ENCODE measurements around the gene CLMP. TPM values are rescaled to one million over a fixed set of nuclear protein-coding genes. Genes with fewer than 3 reads are reported as not detected.
"Not testable (repeated sequence)": the region's sequence is repeated elsewhere in the genome, so short reads cannot be mapped to it uniquely, and the experiment has no call there.

CLMP gene
- polyA plus RNA-seq, 2 donors, result 2.9 to 4.2 TPM

DNA sequence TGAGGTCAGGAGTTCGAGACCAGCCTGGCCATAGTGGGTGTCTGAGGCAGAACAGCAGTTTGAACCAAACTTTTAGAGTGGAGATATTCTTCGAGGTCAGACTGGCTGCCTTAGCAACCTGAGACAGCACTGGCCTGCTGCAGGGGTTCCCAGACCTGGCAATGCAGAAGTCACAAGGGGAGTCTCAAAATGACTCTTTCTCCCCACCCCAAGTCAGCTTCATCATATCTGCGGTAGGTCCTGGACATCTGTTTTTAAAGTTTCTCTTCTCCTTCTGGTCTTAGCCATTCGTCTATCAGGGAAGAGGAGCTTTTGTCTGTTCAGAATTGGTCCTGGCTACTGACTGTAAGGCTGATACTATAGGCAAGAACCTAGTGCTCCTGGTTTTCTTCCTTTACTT lies 14.5 kb upstream of the CLMP start:
- Histone ChIP-seq H3K4me3 (ENCODE audit: low read depth in 1 of 2, low read length in 2 of 2) (no peak overlapping the region), H3K27ac (ENCODE audit: low read depth in 2 of 2, low read length in 1 of 2) (no peak overlapping the region), H3K4me1 (ENCODE audit: control insufficient read depth in 2 of 2, insufficient read depth in 2 of 2, low read length in 1 of 2) (peaks cover 0 to 5% of the 10 kb centered on the region in 2 donors), H3K9me3 (ENCODE audit: control insufficient read depth in 2 of 2, insufficient read depth in 1 of 2, low read depth in 1 of 2, low read length in 1 of 2) (no peaks in the 10 kb centered on the region), H3K27me3 (ENCODE audit: control insufficient read depth in 1 of 2, insufficient read depth in 2 of 2, low read length in 2 of 2) (no peaks in the 10 kb centered on the region), H3K36me3 (ENCODE audit: control insufficient read depth in 2 of 2, insufficient read depth in 2 of 2, low read length in 1 of 2) (no peaks in the 10 kb centered on the region)
- 82 to 87% methylated on average over 4 of the region's 4 CpGs for WGBS, 2 donors

DNA sequence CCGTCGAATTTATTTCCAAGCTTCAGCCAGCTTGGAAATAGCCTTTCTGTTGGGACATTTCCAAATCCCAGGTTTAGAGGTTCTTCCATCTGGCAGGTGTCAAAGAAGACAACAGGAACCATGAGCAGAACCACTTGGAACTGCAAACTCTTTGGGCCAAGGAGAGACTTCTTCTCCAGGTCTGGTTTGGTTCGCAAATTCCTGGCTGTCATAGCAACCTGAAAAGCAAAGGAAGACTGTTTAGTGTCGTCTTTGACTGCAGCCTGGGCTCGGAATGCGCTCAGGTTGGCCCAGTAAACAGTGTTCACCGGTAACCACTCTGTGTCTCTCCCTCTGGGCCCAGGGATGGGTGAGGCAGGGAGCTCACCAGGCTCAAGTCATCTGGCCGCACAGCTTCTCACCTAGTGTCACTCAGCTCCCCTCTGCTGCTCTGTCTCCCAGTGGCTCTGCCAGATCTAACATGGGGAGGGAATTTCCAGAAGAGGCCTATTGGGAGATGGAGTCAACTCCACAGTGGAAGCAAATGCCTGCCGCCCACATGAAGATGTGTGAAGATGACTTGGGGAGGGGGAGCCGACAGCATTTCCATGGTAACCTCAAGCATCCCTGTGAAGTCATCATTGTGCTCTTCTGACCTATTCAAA lies 11.9 kb upstream of the CLMP start:
- H3K27me3 ChIP-seq (ENCODE audit: control insufficient read depth in 1 of 2, insufficient read depth in 2 of 2, low read length in 2 of 2), result no peaks in the 10 kb centered on the region
- peaks cover 0 to 8% of the 10 kb centered on the region in 2 donors for H3K4me1 ChIP-seq (ENCODE audit: control insufficient read depth in 2 of 2, insufficient read depth in 2 of 2, low read length in 1 of 2)
- no peaks in the 10 kb centered on the region for H3K9me3 ChIP-seq (ENCODE audit: control insufficient read depth in 2 of 2, insufficient read depth in 1 of 2, low read depth in 1 of 2, low read length in 1 of 2)
- no peaks in the 10 kb centered on the region for H3K36me3 ChIP-seq (ENCODE audit: control insufficient read depth in 2 of 2, insufficient read depth in 2 of 2, low read length in 1 of 2)
- no peak overlapping the region for H3K27ac ChIP-seq (ENCODE audit: low read depth in 2 of 2, low read length in 1 of 2)
- 49 to 54% methylated on average over 10 of the region's 10 CpGs for WGBS, 2 donors
- no peak overlapping the region for H3K4me3 ChIP-seq (ENCODE audit: low read depth in 1 of 2, low read length in 2 of 2)

DNA sequence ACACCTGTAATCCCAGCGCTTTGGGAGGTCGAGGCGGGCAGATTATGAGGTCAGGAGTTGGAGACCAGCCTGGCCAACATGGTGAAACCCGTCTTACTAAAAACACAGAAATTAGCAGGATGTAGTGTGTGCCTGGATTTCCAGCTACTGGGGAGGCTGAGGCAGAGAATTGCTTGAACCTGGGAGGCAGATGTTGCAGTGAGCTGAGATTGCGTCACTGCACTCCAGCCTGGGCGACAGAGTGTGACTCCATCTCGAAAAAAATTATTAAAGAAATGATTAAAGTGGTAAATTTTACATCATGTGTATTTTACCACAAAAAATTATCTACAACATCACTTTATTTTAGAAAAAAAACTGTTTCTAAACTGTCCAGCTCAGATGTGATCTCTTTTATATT lies 11.0 kb upstream of the CLMP start:
- H3K27ac ChIP-seq (ENCODE audit: low read depth in 2 of 2, low read length in 1 of 2); H3K36me3 ChIP-seq (ENCODE audit: control insufficient read depth in 2 of 2, insufficient read depth in 2 of 2, low read length in 1 of 2); H3K4me1 ChIP-seq (ENCODE audit: control insufficient read depth in 2 of 2, insufficient read depth in 2 of 2, low read length in 1 of 2); H3K27me3 ChIP-seq (ENCODE audit: control insufficient read depth in 1 of 2, insufficient read depth in 2 of 2, low read length in 2 of 2); H3K9me3 ChIP-seq (ENCODE audit: control insufficient read depth in 2 of 2, insufficient read depth in 1 of 2, low read depth in 1 of 2, low read length in 1 of 2); H3K4me3 ChIP-seq (ENCODE audit: low read depth in 1 of 2, low read length in 2 of 2): not testable (repeated sequence)
- 86 to 88% methylated on average over 7 of the region's 7 CpGs for WGBS, 2 donors

DNA sequence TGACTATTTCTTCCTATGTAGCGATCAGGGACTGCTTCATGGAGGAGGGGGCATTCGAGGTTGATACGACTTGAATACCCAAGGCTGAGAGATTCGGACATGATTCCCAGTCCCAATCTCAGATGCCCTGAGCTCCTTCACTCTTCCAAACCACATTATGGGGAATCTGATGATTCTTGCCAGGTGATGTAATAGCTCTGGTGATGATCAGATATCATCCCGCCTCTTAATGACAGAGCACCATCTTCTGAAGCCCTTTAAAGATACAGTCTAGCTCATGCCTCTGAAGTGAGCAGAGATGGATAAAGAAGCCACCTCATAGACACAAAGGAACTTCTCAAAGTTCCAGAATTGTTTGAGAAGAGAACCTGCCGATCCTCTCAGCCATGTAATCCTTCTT lies 8.9 kb upstream of the CLMP start:
- 86 to 87% methylated on average over 6 of the region's 6 CpGs for WGBS, 2 donors

DNA sequence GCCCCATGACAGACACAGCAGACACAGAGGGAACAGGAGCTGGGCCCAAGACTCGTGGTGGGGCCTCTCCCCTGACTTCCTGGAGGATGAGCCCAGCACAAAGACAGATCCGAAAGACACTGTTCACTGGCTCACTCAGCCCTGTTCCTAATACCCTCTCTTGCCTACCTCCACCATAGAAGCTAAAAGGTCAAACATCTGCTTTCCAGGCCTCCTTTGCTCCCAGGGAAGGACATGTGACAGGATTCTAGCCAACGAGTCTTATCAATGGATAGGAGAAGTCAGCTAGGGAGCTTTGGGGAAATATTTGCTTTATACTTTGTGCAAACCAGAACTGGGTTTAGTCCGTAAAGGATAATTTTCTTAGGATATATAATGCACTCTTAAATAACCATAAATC lies 8.4 kb upstream of the CLMP start:
- Histone ChIP-seq H3K27ac (ENCODE audit: low read depth in 2 of 2, low read length in 1 of 2) (peak overlapping the region in 1 of 2 donors; percentile 7), H3K4me3 (ENCODE audit: low read depth in 1 of 2, low read length in 2 of 2) (no peak overlapping the region), H3K9me3 (ENCODE audit: control insufficient read depth in 2 of 2, insufficient read depth in 1 of 2, low read depth in 1 of 2, low read length in 1 of 2) (no peaks in the 10 kb centered on the region), H3K27me3 (ENCODE audit: control insufficient read depth in 1 of 2, insufficient read depth in 2 of 2, low read length in 2 of 2) (no peaks in the 10 kb centered on the region), H3K4me1 (ENCODE audit: control insufficient read depth in 2 of 2, insufficient read depth in 2 of 2, low read length in 1 of 2) (peaks cover 0 to 2% of the 10 kb centered on the region in 2 donors), H3K36me3 (ENCODE audit: control insufficient read depth in 2 of 2, insufficient read depth in 2 of 2, low read length in 1 of 2) (no peaks in the 10 kb centered on the region)
- 65 to 66% methylated on average over 4 of the region's 4 CpGs for WGBS, 2 donors

More for the DNA sequence above, 8.9 kb upstream of the CLMP start:
- H3K4me1 ChIP-seq (ENCODE audit: control insufficient read depth in 2 of 2, insufficient read depth in 2 of 2, low read length in 1 of 2), result peaks cover 0 to 2% of the 10 kb centered on the region in 2 donors
- no peaks in the 10 kb centered on the region for H3K27me3 ChIP-seq (ENCODE audit: control insufficient read depth in 1 of 2, insufficient read depth in 2 of 2, low read length in 2 of 2)
- H3K36me3 ChIP-seq (ENCODE audit: control insufficient read depth in 2 of 2, insufficient read depth in 2 of 2, low read length in 1 of 2), result no peaks in the 10 kb centered on the region
- no peaks in the 10 kb centered on the region for H3K9me3 ChIP-seq (ENCODE audit: control insufficient read depth in 2 of 2, insufficient read depth in 1 of 2, low read depth in 1 of 2, low read length in 1 of 2)
- H3K27ac ChIP-seq (ENCODE audit: low read depth in 2 of 2, low read length in 1 of 2), result no peak overlapping the region
- no peak overlapping the region for H3K4me3 ChIP-seq (ENCODE audit: low read depth in 1 of 2, low read length in 2 of 2)

DNA sequence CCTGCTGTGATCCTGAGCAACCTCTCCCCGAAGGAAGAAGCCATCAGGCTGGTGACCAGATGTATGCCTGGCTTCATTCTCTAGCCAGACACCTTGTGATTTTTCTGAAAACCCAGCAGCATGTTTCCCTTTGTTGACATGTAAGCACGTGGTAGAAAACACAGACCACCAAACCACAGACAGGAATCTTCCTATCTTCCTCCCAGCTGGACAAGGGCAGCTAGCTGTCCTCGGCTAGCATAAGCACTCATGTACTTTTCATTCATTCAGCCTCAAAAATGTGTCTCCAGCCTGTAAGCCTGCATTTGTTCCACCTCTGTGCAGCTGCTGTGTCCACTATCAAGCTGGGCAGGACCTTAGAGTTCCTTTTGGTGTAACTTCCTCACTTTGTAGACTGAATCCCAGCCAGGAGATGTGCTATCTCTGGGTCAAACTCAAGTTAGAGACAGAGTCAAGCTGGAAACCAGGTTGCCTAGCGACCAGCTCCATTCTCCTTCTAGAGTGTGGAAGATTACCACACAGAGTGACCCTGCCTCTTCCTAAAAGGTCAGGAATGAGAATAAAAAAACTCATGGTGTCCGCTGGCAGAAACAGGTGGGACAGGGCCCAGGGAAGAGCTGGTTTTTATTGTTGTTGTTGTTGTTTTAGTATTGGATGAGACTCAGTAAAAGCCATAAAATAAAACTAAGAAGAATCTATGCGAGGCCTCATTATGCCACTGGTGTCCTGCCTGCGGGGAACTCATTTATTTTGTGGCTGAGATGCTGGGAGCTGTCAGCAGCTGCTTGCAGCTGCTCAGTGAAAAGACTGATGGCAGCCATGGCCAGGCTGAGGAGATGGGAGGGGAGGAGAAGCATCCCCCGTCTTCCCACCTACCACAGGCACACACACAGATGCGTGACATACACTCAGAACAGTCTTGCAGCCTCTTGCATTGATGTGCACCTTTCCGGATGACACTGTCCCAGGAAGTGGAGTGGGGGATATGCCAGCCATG lies 7.4 kb upstream of the CLMP start:
- H3K27me3 ChIP-seq (ENCODE audit: control insufficient read depth in 1 of 2, insufficient read depth in 2 of 2, low read length in 2 of 2), result no peaks in the 10 kb centered on the region
- H3K4me1 ChIP-seq (ENCODE audit: control insufficient read depth in 2 of 2, insufficient read depth in 2 of 2, low read length in 1 of 2), result peaks cover 0 to 2% of the 10 kb centered on the region in 2 donors
- H3K9me3 ChIP-seq (ENCODE audit: control insufficient read depth in 2 of 2, insufficient read depth in 1 of 2, low read depth in 1 of 2, low read length in 1 of 2), result no peaks in the 10 kb centered on the region
- H3K4me3 ChIP-seq (ENCODE audit: low read depth in 1 of 2, low read length in 2 of 2), result no peak overlapping the region
- H3K27ac ChIP-seq (ENCODE audit: low read depth in 2 of 2, low read length in 1 of 2), result no peak overlapping the region
- 60 to 64% methylated on average over 10 of the region's 10 CpGs for WGBS, 2 donors
- no peaks in the 10 kb centered on the region for H3K36me3 ChIP-seq (ENCODE audit: control insufficient read depth in 2 of 2, insufficient read depth in 2 of 2, low read length in 1 of 2)

DNA sequence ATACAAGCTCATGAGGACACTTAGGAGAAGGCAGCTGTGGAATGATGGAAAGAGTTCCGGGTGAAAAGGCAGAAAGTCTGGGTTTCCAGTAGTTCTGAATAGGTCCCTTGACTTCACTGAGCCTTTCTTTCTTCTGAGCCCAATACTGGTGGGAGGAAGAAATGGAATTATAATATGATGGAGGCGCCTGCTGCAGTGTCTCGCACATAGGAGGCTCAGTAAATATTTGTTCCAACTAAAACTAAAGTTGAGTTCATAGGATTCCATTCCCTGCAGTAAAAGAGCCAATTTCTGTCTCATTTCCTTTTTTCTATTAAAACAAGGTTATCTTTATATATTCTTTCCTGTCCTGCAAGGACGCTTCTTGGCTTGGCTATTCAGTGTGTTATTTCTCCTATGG lies 5.2 kb upstream of the CLMP start:
- H3K4me1 ChIP-seq (ENCODE audit: control insufficient read depth in 2 of 2, insufficient read depth in 2 of 2, low read length in 1 of 2), result peaks cover 0 to 12% of the 10 kb centered on the region in 2 donors
- no peaks in the 10 kb centered on the region for H3K36me3 ChIP-seq (ENCODE audit: control insufficient read depth in 2 of 2, insufficient read depth in 2 of 2, low read length in 1 of 2)
- H3K27me3 ChIP-seq (ENCODE audit: control insufficient read depth in 1 of 2, insufficient read depth in 2 of 2, low read length in 2 of 2), result no peaks in the 10 kb centered on the region
- H3K27ac ChIP-seq (ENCODE audit: low read depth in 2 of 2, low read length in 1 of 2), result no peak overlapping the region
- H3K4me3 ChIP-seq (ENCODE audit: low read depth in 1 of 2, low read length in 2 of 2), result no peak overlapping the region
- WGBS, 2 donors, result 78 to 80% methylated on average over 4 of the region's 4 CpGs
- H3K9me3 ChIP-seq (ENCODE audit: control insufficient read depth in 2 of 2, insufficient read depth in 1 of 2, low read depth in 1 of 2, low read length in 1 of 2), result no peaks in the 10 kb centered on the region

DNA sequence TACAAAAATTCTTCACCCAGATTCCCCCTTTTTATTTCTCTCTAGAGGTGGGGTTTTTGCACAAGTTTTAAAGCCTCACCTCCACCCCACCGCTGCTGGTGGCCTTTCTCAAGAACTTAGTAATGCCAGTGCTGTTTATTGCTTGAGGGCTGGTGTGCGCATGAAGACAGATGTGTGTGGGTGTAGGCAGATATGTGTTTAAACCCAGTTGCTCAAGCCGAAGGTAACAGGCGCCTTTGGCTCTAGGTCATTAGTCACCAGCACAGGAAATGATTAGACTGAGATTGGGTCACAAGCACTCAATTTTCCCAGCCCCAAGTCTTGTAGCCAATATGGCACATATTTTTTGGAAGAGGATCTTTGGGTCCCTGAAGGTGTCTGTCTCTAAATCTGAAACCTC lies 2.7 kb upstream of the CLMP start:
- Histone ChIP-seq H3K4me3 (ENCODE audit: low read depth in 1 of 2, low read length in 2 of 2) (no peak overlapping the region), H3K9me3 (ENCODE audit: control insufficient read depth in 2 of 2, insufficient read depth in 1 of 2, low read depth in 1 of 2, low read length in 1 of 2) (no peaks in the 10 kb centered on the region), H3K36me3 (ENCODE audit: control insufficient read depth in 2 of 2, insufficient read depth in 2 of 2, low read length in 1 of 2) (no peaks in the 10 kb centered on the region), H3K27ac (ENCODE audit: low read depth in 2 of 2, low read length in 1 of 2) (no peak overlapping the region), H3K4me1 (ENCODE audit: control insufficient read depth in 2 of 2, insufficient read depth in 2 of 2, low read length in 1 of 2) (peaks cover 0 to 11% of the 10 kb centered on the region in 2 donors), H3K27me3 (ENCODE audit: control insufficient read depth in 1 of 2, insufficient read depth in 2 of 2, low read length in 2 of 2) (peaks cover 0 to 6% of the 10 kb centered on the region in 2 donors)
- WGBS, 2 donors, result 43 to 49% methylated on average over 4 of the region's 4 CpGs

DNA sequence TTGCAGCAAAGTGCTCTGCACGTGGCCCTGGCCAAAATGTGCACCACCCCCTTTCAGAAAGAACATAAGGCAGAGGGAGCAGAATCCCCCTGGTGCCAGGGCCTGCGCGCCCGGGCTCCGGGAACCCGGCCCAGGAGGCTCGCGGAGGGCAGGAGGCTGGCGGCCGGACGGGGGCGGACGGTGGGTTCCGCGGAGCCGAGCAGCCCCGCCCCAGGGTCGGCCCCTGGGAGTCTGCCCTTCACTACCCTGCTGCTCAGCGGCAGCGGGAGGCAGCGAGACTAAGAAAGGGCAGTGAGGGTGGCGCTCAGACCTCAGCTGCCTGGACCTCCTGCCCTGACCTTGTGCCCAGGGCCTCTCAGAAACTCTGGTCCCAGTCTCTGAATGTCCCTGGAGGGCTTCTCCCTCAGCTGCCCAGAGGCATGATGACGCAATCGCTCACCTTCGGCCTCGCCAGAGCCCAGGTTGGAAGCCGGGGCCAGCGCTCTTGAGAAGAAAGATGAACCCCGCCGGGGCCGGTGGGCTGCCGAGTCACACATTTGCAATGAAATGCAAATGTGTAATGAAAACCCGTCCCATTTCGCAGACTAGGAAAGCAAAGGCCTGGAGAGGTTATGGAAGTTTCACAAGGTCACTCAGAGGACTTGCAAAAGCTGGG lies 1.1 kb upstream of the CLMP start:
- H3K27me3 ChIP-seq (ENCODE audit: control insufficient read depth in 1 of 2, insufficient read depth in 2 of 2, low read length in 2 of 2), result peaks cover 0 to 6% of the 10 kb centered on the region in 2 donors
- 30 to 42% methylated on average over 34 of the region's 34 CpGs for whole genome bisulfite sequencing, 2 donors
- no peak overlapping the region for H3K4me3 ChIP-seq (ENCODE audit: low read depth in 1 of 2, low read length in 2 of 2)
- H3K4me1 ChIP-seq (ENCODE audit: control insufficient read depth in 2 of 2, insufficient read depth in 2 of 2, low read length in 1 of 2), result peaks cover 0 to 11% of the 10 kb centered on the region in 2 donors
- no peaks in the 10 kb centered on the region for H3K36me3 ChIP-seq (ENCODE audit: control insufficient read depth in 2 of 2, insufficient read depth in 2 of 2, low read length in 1 of 2)
- no peaks in the 10 kb centered on the region for H3K9me3 ChIP-seq (ENCODE audit: control insufficient read depth in 2 of 2, insufficient read depth in 1 of 2, low read depth in 1 of 2, low read length in 1 of 2)
- peak overlapping the region in 1 of 2 donors; percentile 34 for H3K27ac ChIP-seq (ENCODE audit: low read depth in 2 of 2, low read length in 1 of 2)
